Peyer's patch (tissue), 4 donors: ENCODE results near the gene CYP27B1.

Source experiments
- POLR2A ChIP-seq, 2 donors: fragments of 450-650 bp; IDR thresholded peaks; one replicate each; pipeline ENCODE4 v1.5.1; 2017; ENCODE audit warnings: antibody characterized with exemption in 2 of 2, mild to moderate bottlenecking in 2 of 2, moderate library complexity in 2 of 2
- TF ChIP-seq, protein P1 (sequence below), 6 experiments: fragments of 450-650 bp in 4 of 6; fragments of 200-600 bp in 2 of 6; sonication (generic) in 1 of 6; IDR thresholded peaks; one replicate each; pipeline ENCODE4 v1.5.1; 2017 to 2019; ENCODE audit warnings: antibody characterized with exemption in 6 of 6, mild to moderate bottlenecking in 3 of 6, moderate library complexity in 1 of 6

DNA sequence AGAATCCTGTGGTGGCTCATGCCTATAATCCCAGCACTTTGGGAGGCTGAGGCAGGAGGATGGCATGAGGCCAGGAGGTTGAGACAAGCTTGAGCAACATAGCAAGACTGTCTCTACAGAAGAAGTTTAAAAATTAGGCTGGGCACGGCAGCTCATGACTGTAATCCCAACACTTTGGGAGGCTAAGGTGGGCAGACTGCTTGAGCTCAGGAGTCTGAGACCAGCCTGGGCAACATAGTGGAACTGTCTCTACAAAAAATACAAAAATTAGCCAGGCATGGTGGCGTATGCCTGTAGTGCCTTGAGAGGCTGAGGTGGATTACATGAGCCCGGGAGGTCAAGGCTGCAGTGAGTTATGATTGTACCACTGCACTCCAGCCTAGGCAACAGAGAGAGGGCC is 998 bp upstream of the CYP27B1 start:
- TF ChIP-seq, protein P1, sequence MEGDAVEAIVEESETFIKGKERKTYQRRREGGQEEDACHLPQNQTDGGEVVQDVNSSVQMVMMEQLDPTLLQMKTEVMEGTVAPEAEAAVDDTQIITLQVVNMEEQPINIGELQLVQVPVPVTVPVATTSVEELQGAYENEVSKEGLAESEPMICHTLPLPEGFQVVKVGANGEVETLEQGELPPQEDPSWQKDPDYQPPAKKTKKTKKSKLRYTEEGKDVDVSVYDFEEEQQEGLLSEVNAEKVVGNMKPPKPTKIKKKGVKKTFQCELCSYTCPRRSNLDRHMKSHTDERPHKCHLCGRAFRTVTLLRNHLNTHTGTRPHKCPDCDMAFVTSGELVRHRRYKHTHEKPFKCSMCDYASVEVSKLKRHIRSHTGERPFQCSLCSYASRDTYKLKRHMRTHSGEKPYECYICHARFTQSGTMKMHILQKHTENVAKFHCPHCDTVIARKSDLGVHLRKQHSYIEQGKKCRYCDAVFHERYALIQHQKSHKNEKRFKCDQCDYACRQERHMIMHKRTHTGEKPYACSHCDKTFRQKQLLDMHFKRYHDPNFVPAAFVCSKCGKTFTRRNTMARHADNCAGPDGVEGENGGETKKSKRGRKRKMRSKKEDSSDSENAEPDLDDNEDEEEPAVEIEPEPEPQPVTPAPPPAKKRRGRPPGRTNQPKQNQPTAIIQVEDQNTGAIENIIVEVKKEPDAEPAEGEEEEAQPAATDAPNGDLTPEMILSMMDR (IDR thresholded peaks at IDR 0.05), result no peak
- TF ChIP-seq POLR2A (IDR thresholded peaks at IDR 0.05), result no peak
